ENCODE results near the gene CHCHD1.
A peak's percentile ranks its signal among the peaks of the same experiment; 100 is the strongest.
"Not testable (repeated sequence)": the region's sequence is repeated elsewhere in the genome, so short reads cannot be mapped to it uniquely, and the experiment has no call there.

CHCHD1 gene

GRCh38 chr10:73796035-73796434 lies 14.2 kb downstream of the CHCHD1 start:
- not testable (repeated sequence) for ATAC-seq; H3K27ac Mint-ChIP-seq; H3K4me3 Mint-ChIP-seq; H3K9me3 Mint-ChIP-seq; H3K4me1 Mint-ChIP-seq; DNase-seq (ENCODE audit: low spot score in 2 of 2)
- H3K36me3 Mint-ChIP-seq: peaks cover 99% of the 10 kb centered on the region

DNA sequence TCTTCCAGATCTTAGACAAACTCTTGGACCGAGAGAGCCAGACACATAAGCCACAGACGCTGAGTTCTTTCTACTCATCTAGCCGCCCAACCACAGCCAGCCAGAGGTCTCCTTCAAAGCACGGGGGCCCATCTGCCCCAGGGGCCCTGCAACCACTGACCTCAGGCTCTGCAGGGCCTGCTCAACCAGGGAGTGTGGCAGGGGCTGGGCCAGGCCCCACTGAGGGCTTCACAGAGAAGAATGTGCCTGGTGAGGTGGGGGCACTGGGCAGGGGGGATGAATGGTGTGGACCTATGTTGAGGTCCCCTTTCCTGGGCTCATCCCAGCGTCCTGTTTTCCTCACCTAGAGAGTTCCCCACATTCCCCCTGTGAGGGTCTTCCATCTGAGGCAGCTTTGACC lies 14.9 kb downstream of the CHCHD1 start:
- Mint-ChIP-seq H3K4me1 (peaks cover 6% of the 10 kb centered on the region), H3K36me3 (peaks cover 99% of the 10 kb centered on the region), H3K4me3 (no peak overlapping the region), H3K27ac (peak overlapping the region; percentile 81), H3K9me3 (no peaks in the 10 kb centered on the region)
- ATAC-seq (peak; percentile 3), DNase-seq (ENCODE audit: low spot score in 2 of 2) (no peak)

GRCh38 chr10:73797324-73798025 lies 15.6 kb downstream of the CHCHD1 start:
- no peak overlapping the region for H3K4me3 Mint-ChIP-seq
- H3K4me1 Mint-ChIP-seq: peaks cover 6% of the 10 kb centered on the region
- DNase-seq (ENCODE audit: low spot score in 2 of 2) (no peak), ATAC-seq (no peak)
- peak overlapping the region; percentile 81 for H3K27ac Mint-ChIP-seq
- H3K36me3 Mint-ChIP-seq: peaks cover 99% of the 10 kb centered on the region
- H3K9me3 Mint-ChIP-seq: no peaks in the 10 kb centered on the region

- Mint-ChIP-seq H3K9me3 (no peaks in the 10 kb centered on the region), H3K4me3 (no peak overlapping the region), H3K36me3 (peaks cover 99% of the 10 kb centered on the region), H3K4me1 (peaks cover 3% of the 10 kb centered on the region), H3K27ac (peak overlapping the region; percentile 81)
- DNase-seq (ENCODE audit: low spot score in 2 of 2) (no peak), ATAC-seq (no peak)
Measured at GRCh38 chr10:73798087-73798486, 16.2 kb downstream of the CHCHD1 start.

DNA sequence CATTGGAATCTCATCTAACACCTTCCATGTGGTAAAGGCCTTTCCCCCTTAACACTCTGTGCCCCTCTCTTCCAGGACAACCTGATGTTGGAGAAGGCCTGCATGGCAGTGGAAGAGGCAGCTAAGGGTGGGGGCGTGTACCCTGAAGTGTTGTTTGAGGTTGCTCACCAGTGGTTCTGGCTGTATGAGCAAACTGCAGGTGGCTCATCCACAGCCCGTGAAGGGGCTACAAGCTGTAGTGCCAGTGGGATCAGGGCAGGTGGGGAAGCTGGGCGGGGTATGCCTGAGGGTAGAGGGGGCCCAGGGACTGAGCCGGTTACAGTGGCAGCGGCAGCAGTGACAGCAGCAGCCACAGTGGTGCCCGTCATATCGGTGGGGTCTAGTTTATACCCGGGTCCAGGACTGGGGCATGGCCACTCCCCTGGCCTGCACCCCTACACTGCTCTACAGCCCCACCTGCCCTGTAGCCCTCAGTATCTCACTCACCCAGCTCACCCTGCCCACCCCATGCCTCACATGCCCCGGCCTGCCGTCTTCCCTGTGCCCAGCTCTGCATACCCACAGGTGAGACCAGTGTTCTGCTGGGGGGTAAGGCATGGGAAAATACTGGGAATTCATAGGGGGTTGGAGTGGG lies 17.2 kb downstream of the CHCHD1 start:
- Mint-ChIP-seq H3K36me3 (peaks cover 99% of the 10 kb centered on the region), H3K27ac (peak overlapping the region; percentile 81), H3K4me1 (peaks cover 8% of the 10 kb centered on the region), H3K9me3 (no peaks in the 10 kb centered on the region), H3K4me3 (no peak overlapping the region)
- DNase-seq (ENCODE audit: low spot score in 2 of 2): no peak
- ATAC-seq: peak; percentile 29

GRCh38 chr10:73799899-73800559 lies 18.2 kb downstream of the CHCHD1 start:
- ATAC-seq: no peak
- H3K4me3 Mint-ChIP-seq: no peak overlapping the region
- no peaks in the 10 kb centered on the region for H3K9me3 Mint-ChIP-seq
- peaks cover 12% of the 10 kb centered on the region for H3K4me1 Mint-ChIP-seq
- H3K36me3 Mint-ChIP-seq: peaks cover 99% of the 10 kb centered on the region
- no peak for DNase-seq (ENCODE audit: low spot score in 2 of 2)
- peak overlapping the region; percentile 81 for H3K27ac Mint-ChIP-seq

DNA sequence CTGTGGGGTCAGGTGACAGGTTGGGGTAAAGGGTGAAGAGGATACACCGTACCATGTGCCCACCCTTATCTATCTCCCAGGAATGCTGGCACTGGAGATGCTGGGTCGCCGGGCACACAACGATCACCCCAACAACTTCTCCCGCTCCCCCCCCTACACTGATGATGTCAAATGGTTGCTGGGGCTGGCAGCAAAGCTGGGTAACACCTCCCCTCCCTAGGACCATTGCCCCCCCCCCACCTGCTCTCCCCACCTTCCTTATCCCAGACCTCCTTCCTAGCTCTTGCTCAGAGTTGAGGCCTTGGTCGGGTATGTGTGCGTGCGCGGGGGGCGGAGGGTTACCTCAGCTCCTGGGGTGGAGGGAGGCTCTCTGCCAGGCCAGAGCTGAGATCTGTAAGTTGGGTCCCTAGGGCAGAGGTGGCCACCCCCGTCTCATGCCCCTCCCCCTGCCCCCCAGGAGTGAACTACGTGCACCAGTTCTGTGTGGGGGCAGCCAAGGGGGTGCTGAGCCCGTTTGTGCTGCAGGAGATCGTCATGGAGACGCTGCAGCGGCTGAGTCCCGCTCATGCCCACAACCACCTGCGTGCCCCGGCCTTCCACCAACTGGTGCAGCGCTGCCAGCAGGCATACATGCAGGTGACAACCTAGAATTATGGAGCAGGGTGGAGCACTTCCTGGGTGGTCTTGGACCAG lies 18.9 kb downstream of the CHCHD1 start:
- Mint-ChIP-seq H3K9me3 (no peaks in the 10 kb centered on the region), H3K4me3 (no peak overlapping the region), H3K36me3 (peaks cover 99% of the 10 kb centered on the region), H3K27ac (peak overlapping the region; percentile 81), H3K4me1 (peaks cover 14% of the 10 kb centered on the region)
- ATAC-seq (no peak), DNase-seq (ENCODE audit: low spot score in 2 of 2) (no peak)

DNA sequence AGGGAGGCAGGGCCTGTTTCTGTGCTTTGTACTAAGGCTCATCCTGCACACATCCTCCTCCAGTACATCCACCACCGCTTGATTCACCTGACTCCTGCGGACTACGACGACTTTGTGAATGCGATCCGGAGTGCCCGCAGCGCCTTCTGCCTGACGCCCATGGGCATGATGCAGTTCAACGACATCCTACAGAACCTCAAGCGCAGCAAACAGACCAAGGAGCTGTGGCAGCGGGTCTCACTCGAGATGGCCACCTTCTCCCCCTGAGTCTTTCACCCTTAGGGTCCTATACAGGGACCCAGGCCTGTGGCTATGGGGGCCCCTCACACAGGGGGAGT lies 19.4 kb downstream of the CHCHD1 start:
- Mint-ChIP-seq H3K4me3 (no peak overlapping the region), H3K9me3 (no peaks in the 10 kb centered on the region), H3K27ac (no peak overlapping the region), H3K36me3 (peaks cover 99% of the 10 kb centered on the region), H3K4me1 (peaks cover 19% of the 10 kb centered on the region)
- DNase-seq (ENCODE audit: low spot score in 2 of 2) (no peak), ATAC-seq (no peak)

DNA sequence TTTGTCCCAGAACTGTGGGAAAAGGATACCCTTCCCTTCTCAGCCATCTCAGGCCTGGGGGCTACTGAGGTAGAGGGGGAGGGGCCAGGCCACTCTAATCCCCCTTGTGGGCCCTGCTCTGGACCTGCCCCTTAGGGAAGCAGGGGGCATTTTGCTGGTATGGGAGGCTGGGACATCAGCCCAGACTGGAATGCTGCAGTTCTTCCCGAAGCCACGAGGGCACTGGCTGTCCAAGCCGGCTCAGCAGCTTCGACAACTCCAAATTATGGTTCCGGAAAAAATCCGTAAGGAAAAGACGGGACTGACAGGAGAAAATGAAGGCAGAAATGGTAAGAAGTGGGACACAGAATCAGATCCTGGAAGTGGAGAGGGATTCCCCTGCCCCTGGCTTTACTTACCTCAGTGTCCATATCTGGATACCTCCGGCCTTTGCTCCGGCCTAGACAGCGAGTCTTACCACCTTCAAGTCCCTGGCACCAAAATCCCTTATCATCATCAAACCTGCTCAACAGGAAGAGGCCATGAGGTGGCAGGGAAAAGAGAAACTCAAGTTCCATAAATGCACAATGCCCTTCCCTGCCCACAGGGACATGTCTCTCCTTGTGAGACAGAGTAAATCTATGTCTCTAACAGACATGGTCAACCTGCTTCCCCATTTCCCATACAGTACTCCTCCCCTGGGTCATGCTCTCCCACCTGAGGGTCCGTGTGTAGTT lies 20.6 kb downstream of the CHCHD1 start:
- DNase-seq (ENCODE audit: low spot score in 2 of 2) (no peak), ATAC-seq (no peak)
- Mint-ChIP-seq H3K9me3 (no peaks in the 10 kb centered on the region), H3K27ac (peak overlapping the region; percentile 93), H3K4me3 (no peak overlapping the region), H3K36me3 (peaks cover 99% of the 10 kb centered on the region), H3K4me1 (peaks cover 31% of the 10 kb centered on the region)

- Mint-ChIP-seq H3K36me3 (peaks cover 99% of the 10 kb centered on the region), H3K9me3 (no peaks in the 10 kb centered on the region), H3K4me1 (peaks cover 45% of the 10 kb centered on the region), H3K4me3 (peak overlapping the region; percentile 9), H3K27ac (peak overlapping the region; percentile 93)
- ATAC-seq (peak; percentile 72), DNase-seq (ENCODE audit: low spot score in 2 of 2) (no peak)
Measured at GRCh38 chr10:73803680-73804286, 21.9 kb downstream of the CHCHD1 start.

DNA sequence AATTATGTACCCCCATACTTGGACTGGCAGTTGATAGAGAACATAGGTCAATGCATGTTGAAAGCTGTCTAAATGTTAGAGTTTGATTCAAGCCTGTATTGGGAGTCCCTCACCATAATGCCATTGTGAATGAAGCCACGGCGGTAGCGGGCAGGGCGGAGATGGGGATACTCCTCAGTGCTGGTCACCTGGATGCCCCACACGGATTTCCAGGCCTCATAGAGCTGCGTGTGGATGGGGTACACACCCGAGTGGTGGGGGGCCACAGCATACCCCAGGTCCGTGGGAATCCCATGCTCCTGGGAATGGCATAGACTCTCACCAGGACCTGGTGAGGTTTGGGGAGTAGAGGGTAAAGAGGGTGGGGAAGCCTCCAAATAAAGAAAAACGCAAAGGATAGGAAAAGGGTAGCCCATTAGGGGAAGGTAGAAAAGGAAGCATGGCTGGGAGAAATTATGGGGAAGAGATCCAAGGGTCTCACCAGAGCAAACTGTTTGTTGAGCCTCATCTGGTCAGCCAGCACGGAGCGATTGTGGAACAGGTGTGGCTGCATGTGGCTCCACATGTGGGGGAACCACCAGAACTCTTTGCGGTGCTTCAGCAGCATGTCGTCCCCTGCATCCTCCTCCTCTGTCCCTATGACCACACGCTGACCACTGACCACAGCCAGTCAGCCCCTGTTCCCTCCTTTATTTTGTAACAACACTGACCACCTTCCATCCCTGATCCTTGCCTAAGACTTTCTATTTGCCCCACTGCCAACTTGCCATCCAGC lies 24.5 kb downstream of the CHCHD1 start:
- Mint-ChIP-seq H3K9me3 (no peaks in the 10 kb centered on the region), H3K4me1 (peaks cover 64% of the 10 kb centered on the region), H3K4me3 (peak overlapping the region; percentile 3), H3K27ac (peak overlapping the region; percentile 81), H3K36me3 (peaks cover 96% of the 10 kb centered on the region)
- ATAC-seq (no peak), DNase-seq (ENCODE audit: low spot score in 2 of 2) (no peak)

DNA sequence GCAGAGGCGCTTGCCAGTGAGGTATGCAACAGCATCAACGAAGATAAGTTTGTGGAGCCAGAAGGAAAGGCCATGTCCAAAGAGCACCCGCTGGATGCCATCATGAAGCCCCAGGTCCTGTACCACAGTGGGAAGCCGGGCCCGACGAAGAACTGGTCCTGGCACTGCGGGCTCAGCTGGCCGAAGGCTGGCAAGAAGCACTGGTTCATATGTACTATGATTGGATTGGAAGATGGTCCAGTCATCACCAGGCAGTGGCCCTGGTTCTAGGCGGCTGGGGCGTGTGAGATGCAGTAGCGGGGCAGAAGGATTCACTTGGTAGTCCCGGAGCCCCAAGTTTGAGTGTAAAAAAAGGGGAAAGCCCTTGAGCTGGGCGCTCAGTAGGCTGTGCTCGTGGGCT lies 25.6 kb downstream of the CHCHD1 start:
- Mint-ChIP-seq H3K4me1 (peaks cover 64% of the 10 kb centered on the region), H3K27ac (peak overlapping the region; percentile 81), H3K9me3 (no peaks in the 10 kb centered on the region), H3K36me3 (peaks cover 84% of the 10 kb centered on the region), H3K4me3 (peak overlapping the region; percentile 3)
- no peak for DNase-seq (ENCODE audit: low spot score in 2 of 2)
- no peak for ATAC-seq

GRCh38 chr10:73808021-73808815 lies 26.4 kb downstream of the CHCHD1 start:
- no peak for DNase-seq (ENCODE audit: low spot score in 2 of 2)
- H3K36me3 Mint-ChIP-seq: peaks cover 77% of the 10 kb centered on the region
- no peak overlapping the region for H3K4me3 Mint-ChIP-seq

More at GRCh38 chr10:73808021-73808815, 26.4 kb downstream of the CHCHD1 start:
- no peak for ATAC-seq
- peaks cover 64% of the 10 kb centered on the region for H3K4me1 Mint-ChIP-seq
- peak overlapping the region; percentile 81 for H3K27ac Mint-ChIP-seq
- no peaks in the 10 kb centered on the region for H3K9me3 Mint-ChIP-seq

Data from stimulated activated effector memory CD8-positive, alpha-beta T cell treated with anti-CD3 and anti-CD28 coated beads, Interleukin-12 subunit alpha, Interleukin-12 subunit beta, amount 100 ng/mL, for 72 hours (primary cell).